Karpas-422 (cell line): ENCODE data around the gene ZNF766. TPM values are rescaled to one million over a fixed set of nuclear protein-coding genes. Genes with fewer than 3 reads are reported as not detected.
A peak's percentile ranks its signal among the peaks of the same experiment; 100 is the strongest.
"Not testable (repeated sequence)": the region's sequence is repeated elsewhere in the genome, so short reads cannot be mapped to it uniquely, and the experiment has no call there.

Experiments
- DNase-seq: peaks from one replicate; pipeline ENCODE4 v3.0.0-alpha.2; 2015
- H2AFZ ChIP-seq: fragments of 200-600 bp; sonication (generic); 2 replicates; pipeline ENCODE4 v1.6.1; 2014; ENCODE audit warnings: antibody characterized with exemption, low read length, mixed read lengths
- H3K27ac ChIP-seq: fragments of 200-600 bp; sonication (generic); 2 replicates; pipeline ENCODE4 v1.5.1; 2014; ENCODE audit warnings: mild to moderate bottlenecking, low read length, moderate library complexity
- H3K27me3 ChIP-seq: fragments of 200-600 bp; sonication (generic); 2 replicates; pipeline ENCODE4 v1.6.1; 2014; ENCODE audit warnings: low read length, mixed read lengths
- H3K36me3 ChIP-seq: fragments of 200-600 bp; sonication (generic); 2 replicates; pipeline ENCODE4 v1.6.1; 2014; ENCODE audit warnings: low read length, mixed read lengths; ENCODE audit not compliant: insufficient read depth
- H3K4me1 ChIP-seq: fragments of 200-600 bp; sonication (generic); 2 replicates; pipeline ENCODE4 v1.6.1; 2014; ENCODE audit warnings: mild to moderate bottlenecking, low read length, mixed read lengths
- H3K4me2 ChIP-seq: fragments of 200-600 bp; sonication (generic); 2 replicates; pipeline ENCODE4 v1.6.1; 2014; ENCODE audit warnings: low read length, low read depth, mild to moderate bottlenecking; ENCODE audit not compliant: poor library complexity, severe bottlenecking
- H3K4me3 ChIP-seq: fragments of 200-600 bp; sonication (generic); 2 replicates; pipeline ENCODE4 v1.5.1; 2014; ENCODE audit warnings: mild to moderate bottlenecking, antibody characterized with exemption, low read length, mixed read lengths
- H3K79me2 ChIP-seq: fragments of 200-600 bp; sonication (generic); 2 replicates; pipeline ENCODE4 v1.6.1; 2014; ENCODE audit warnings: mild to moderate bottlenecking, low read length, mixed read lengths
- H3K9ac ChIP-seq: fragments of 200-600 bp; sonication (generic); 2 replicates; pipeline ENCODE4 v1.6.0; 2014; ENCODE audit warnings: low read length
- H3K9me2 ChIP-seq: fragments of 200-600 bp; sonication (generic), shearing (Covaris generic); replicated peaks from 2 replicates; pipeline ENCODE4 v1.6.0; 2014; ENCODE audit warnings: mild to moderate bottlenecking, low read length, moderate library complexity; ENCODE audit not compliant: insufficient read depth
- H3K9me3 ChIP-seq: fragments of 300-700, 200-600 bp; sonication (generic); 2 replicates; pipeline ENCODE4 v1.6.1; 2014; ENCODE audit warnings: low read length, mixed read lengths
- H4K20me1 ChIP-seq: fragments of 200-600 bp; sonication (generic); 2 replicates; pipeline ENCODE4 v1.6.1; 2014; ENCODE audit warnings: mild to moderate bottlenecking, antibody characterized with exemption, low read length, low read depth; ENCODE audit not compliant: insufficient read depth
- total RNA-seq: library from RNA; depleted of rRNA; stranded (reverse); fragments of >200 nt; shearing (Covaris generic); gene quantifications from 2 replicates; pipeline ENCODE4 v1.2.3, GENCODE V29; 2014; ENCODE audit warnings: low replicate concordance

ZNF766 gene
- total RNA-seq, 1 experiment from 2014 or later, result 23.3 TPM

GRCh38 chr19:52331757-52332156, 62.4 kb downstream of the ZNF766 start:
- no peaks in the 10 kb centered on the region for H3K27me3 ChIP-seq
- no peak for DNase-seq
- no peak overlapping the region for H3K4me2 ChIP-seq
- H3K9me2 ChIP-seq, result no peaks in the 10 kb centered on the region
- H3K9me3 ChIP-seq, result peaks cover 23% of the 10 kb centered on the region
- H2AFZ ChIP-seq, result no peak overlapping the region
- H3K79me2 ChIP-seq, result peaks cover 7% of the 10 kb centered on the region
- H3K9ac ChIP-seq, result no peak overlapping the region
- no peaks in the 10 kb centered on the region for H3K4me1 ChIP-seq
- no peaks in the 10 kb centered on the region for H4K20me1 ChIP-seq
- no peak overlapping the region for H3K27ac ChIP-seq
- no peak overlapping the region for H3K4me3 ChIP-seq
- H3K36me3 ChIP-seq, result 0 out of 2 replicates have a peak, but pooled peaks cover 6% of the 10 kb centered on the region

- peaks cover 18% of the 10 kb centered on the region for H3K36me3 ChIP-seq
- no peaks in the 10 kb centered on the region for H3K9me2 ChIP-seq
- peak overlapping the region; percentile 87 for H3K4me2 ChIP-seq
- peak overlapping the region; percentile 86 for H3K4me3 ChIP-seq
- no peaks in the 10 kb centered on the region for H4K20me1 ChIP-seq
- H3K4me1 ChIP-seq, result peaks cover 5% of the 10 kb centered on the region
- DNase-seq, result no peak
- peaks cover 24% of the 10 kb centered on the region for H3K79me2 ChIP-seq
- no peak overlapping the region for H2AFZ ChIP-seq
- peak overlapping the region; percentile 90 for H3K9ac ChIP-seq
- no peaks in the 10 kb centered on the region for H3K27me3 ChIP-seq
- peaks cover 13% of the 10 kb centered on the region for H3K9me3 ChIP-seq
- no peak overlapping the region for H3K27ac ChIP-seq
Measured at GRCh38 chr19:52335768-52336116, 66.4 kb downstream of the ZNF766 start.

- H2AFZ ChIP-seq, result no peak within 1 kb of the TSS; the same call in 1 of the 2 replicates
- H3K79me2 ChIP-seq, result peaks cover 24% of the 10 kb centered on the region
- no peaks in the 10 kb centered on the region for H4K20me1 ChIP-seq
- no peaks in the 10 kb centered on the region for H3K9me2 ChIP-seq
- H3K4me2 ChIP-seq, result peak within 1 kb of the TSS; percentile 87
- H3K36me3 ChIP-seq, result peaks cover 18% of the 10 kb centered on the region
- H3K27ac ChIP-seq, result peak within 1 kb of the TSS; percentile 46; the same call in 1 of the 2 replicates
- peaks cover 5% of the 10 kb centered on the region for H3K4me1 ChIP-seq
- no peaks in the 10 kb centered on the region for H3K27me3 ChIP-seq
- H3K9me3 ChIP-seq, result peaks cover 9% of the 10 kb centered on the region; the same call in 1 of the 2 replicates
- H3K4me3 ChIP-seq, result peak within 1 kb of the TSS; percentile 86
- peak; percentile 97 for DNase-seq
- peak within 1 kb of the TSS; percentile 90 for H3K9ac ChIP-seq
Measured at GRCh38 chr19:52336117-52336790, 66.9 kb downstream of the ZNF766 start, which contains the start of gene ZNF610. ZNF610 (plus strand) TSS chr19:52336243; CDS start chr19:52349173, 12,930 bp downstream.

GRCh38 chr19:52336791-52337381, 67.5 kb downstream of the ZNF766 start:
- H3K4me3 ChIP-seq, result peak overlapping the region; percentile 86
- no peak overlapping the region; the same call in 1 of the 2 replicates for H2AFZ ChIP-seq
- no peaks in the 10 kb centered on the region for H3K27me3 ChIP-seq
- H3K9ac ChIP-seq, result peak overlapping the region; percentile 90
- H3K79me2 ChIP-seq, result peaks cover 24% of the 10 kb centered on the region
- DNase-seq, result peak; percentile 62
- H3K36me3 ChIP-seq, result peaks cover 18% of the 10 kb centered on the region
- peak overlapping the region; percentile 87 for H3K4me2 ChIP-seq
- peaks cover 5% of the 10 kb centered on the region for H3K4me1 ChIP-seq
- H3K9me3 ChIP-seq, result peaks cover 5% of the 10 kb centered on the region; the same call in 1 of the 2 replicates
- H4K20me1 ChIP-seq, result no peaks in the 10 kb centered on the region
- H3K27ac ChIP-seq, result peak overlapping the region; percentile 46; the same call in 1 of the 2 replicates
- H3K9me2 ChIP-seq, result no peaks in the 10 kb centered on the region

- not testable (repeated sequence) for H3K27ac ChIP-seq, DNase-seq, H4K20me1 ChIP-seq, H3K4me3 ChIP-seq, H3K4me2 ChIP-seq, H3K27me3 ChIP-seq, H3K9ac ChIP-seq, H2AFZ ChIP-seq, H3K9me3 ChIP-seq, H3K9me2 ChIP-seq, H3K4me1 ChIP-seq
- Histone ChIP-seq H3K79me2 (peaks cover 24% of the 10 kb centered on the region), H3K36me3 (peaks cover 16% of the 10 kb centered on the region)
Measured at GRCh38 chr19:52339022-52339421, 69.6 kb downstream of the ZNF766 start.

- no peaks in the 10 kb centered on the region for H3K9me2 ChIP-seq
- no peaks in the 10 kb centered on the region for H4K20me1 ChIP-seq
- H3K4me1 ChIP-seq, result no peaks in the 10 kb centered on the region
- H3K79me2 ChIP-seq, result no peaks in the 10 kb centered on the region; the same call in 1 of the 2 replicates
- H3K27me3 ChIP-seq, result no peaks in the 10 kb centered on the region
- no peak overlapping the region for H3K4me2 ChIP-seq
- no peak overlapping the region for H2AFZ ChIP-seq
- no peak overlapping the region for H3K9ac ChIP-seq
- no peaks in the 10 kb centered on the region for H3K9me3 ChIP-seq
- no peak overlapping the region for H3K27ac ChIP-seq
- DNase-seq, result peak; percentile 90
- no peak overlapping the region for H3K4me3 ChIP-seq
- H3K36me3 ChIP-seq, result peaks cover 18% of the 10 kb centered on the region
Measured at GRCh38 chr19:52343548-52343947, 74.2 kb downstream of the ZNF766 start.

GRCh38 chr19:52345162-52345561, 75.8 kb downstream of the ZNF766 start:
- Histone ChIP-seq H3K27me3 (no peaks in the 10 kb centered on the region), H3K79me2 (no peaks in the 10 kb centered on the region; the same call in 1 of the 2 replicates), H3K4me3 (no peak overlapping the region), H3K9ac (no peak overlapping the region), H4K20me1 (no peaks in the 10 kb centered on the region), H3K4me1 (no peaks in the 10 kb centered on the region), H3K36me3 (peaks cover 30% of the 10 kb centered on the region), H3K9me2 (no peaks in the 10 kb centered on the region), H3K27ac (no peak overlapping the region), H2AFZ (no peak overlapping the region), H3K4me2 (no peak overlapping the region), H3K9me3 (no peaks in the 10 kb centered on the region)
- no peak for DNase-seq
